A204.1 (cell line): ENCODE measurements around the gene TRIM10.
A peak's percentile ranks its signal among the peaks of the same experiment; 100 is the strongest.
"Not testable (repeated sequence)": the region's sequence is repeated elsewhere in the genome, so short reads cannot be mapped to it uniquely, and the experiment has no call there.

Experiments
- FAIRE-seq: peaks from 2 replicates; lab custom pipeline; 2012; peaks lifted over from hg19 to GRCh38; lab: Jason Lieb, UNC

The TRIM10 gene

GRCh38 chr6:30171677-30172471 is 10.9 kb upstream of the TRIM10 start:
- no peak for FAIRE-seq

GRCh38 chr6:30169658-30170614 is 8.9 kb upstream of the TRIM10 start:
- FAIRE-seq: peak; percentile 79

GRCh38 chr6:30168741-30169140 is 7.7 kb upstream of the TRIM10 start:
- no peak for FAIRE-seq

- FAIRE-seq: no peak
Observed at GRCh38 chr6:30167101-30167500, 6.1 kb upstream of the TRIM10 start.

- not testable (repeated sequence) for FAIRE-seq
Observed at GRCh38 chr6:30165238-30165637, 4.2 kb upstream of the TRIM10 start.

GRCh38 chr6:30164714-30165113 is 3.7 kb upstream of the TRIM10 start:
- FAIRE-seq: no peak

GRCh38 chr6:30163918-30164654 is 3.1 kb upstream of the TRIM10 start:
- FAIRE-seq: no peak

- no peak for FAIRE-seq
Observed at GRCh38 chr6:30163090-30163917, 2.3 kb upstream of the TRIM10 start, which contains the start of gene TRIM15. TRIM15 (plus strand) TSS chr6:30163546; CDS start chr6:30163685, 139 bp downstream.

- FAIRE-seq: no peak
Observed at GRCh38 chr6:30162265-30163089, 1.5 kb upstream of the TRIM10 start.

GRCh38 chr6:30160008-30160784 is 815 bp downstream of the TRIM10 start:
- no peak for FAIRE-seq

- no peak for FAIRE-seq
Observed at GRCh38 chr6:30158475-30159040, 2.5 kb downstream of the TRIM10 start.

- no peak for FAIRE-seq
Observed at GRCh38 chr6:30157999-30158398, 3.0 kb downstream of the TRIM10 start.

GRCh38 chr6:30157581-30157980 is 3.4 kb downstream of the TRIM10 start:
- FAIRE-seq: no peak

- no peak for FAIRE-seq
Observed at GRCh38 chr6:30156774-30157173, 4.2 kb downstream of the TRIM10 start.

- FAIRE-seq: no peak
Observed at GRCh38 chr6:30156262-30156599, 4.8 kb downstream of the TRIM10 start.

- no peak for FAIRE-seq
Observed at GRCh38 chr6:30155520-30156261, 5.3 kb downstream of the TRIM10 start.

- FAIRE-seq: no peak
Observed at GRCh38 chr6:30154709-30155519, 6.1 kb downstream of the TRIM10 start.

- no peak for FAIRE-seq
Observed at GRCh38 chr6:30154061-30154460, 7.0 kb downstream of the TRIM10 start.
